Purkinje cell (primary cell): ENCODE results near the gene CASTOR1. TPM values are rescaled to one million over a fixed set of nuclear protein-coding genes. Genes with fewer than 3 reads are reported as not detected.

Experiments
- polyA plus RNA-seq: library from polyadenylated mRNA; unstranded; fragments of >200 nt; fragmentation: Nextera tagmentation; gene quantifications from 2 replicates; pipeline ENCODE4 v1.2.1, GENCODE V29; 2014

Gene CASTOR1
- 2.2 and 3.3 TPM in 2 replicates for polyA plus RNA-seq

GRCh38 chr22:30289141-30289979 is at the start of gene CASTOR1:
CASTOR1 (minus strand) TSS chr22:30289505; CDS start chr22:30289497, 8 bp downstream.

GRCh38 chr22:30326706-30327362 is 37.5 kb upstream of the CASTOR1 start, which contains the start of gene TBC1D10A:
TBC1D10A (minus strand) TSS chr22:30326941; CDS start chr22:30326881, 60 bp downstream.

GRCh38 chr22:30266445-30267381 is 22.6 kb downstream of the CASTOR1 start, which contains the start of gene OSM:
OSM (minus strand) TSS chr22:30266851; CDS start chr22:30266799, 52 bp downstream.

GRCh38 chr22:30245985-30246813 is 43.1 kb downstream of the CASTOR1 start, which contains the start of gene LIF:
LIF (minus strand) TSS chr22:30246759; CDS start chr22:30246695, 64 bp downstream.

Other genes with a start within 250 kb of the CASTOR1 start
- 1.3 TPM in 1 of 2 replicates, not detected in the other for gene HORMAD2, start 209.0 kb downstream of the CASTOR1 start, polyA plus RNA-seq
- gene LIF, start 42.7 kb downstream of the CASTOR1 start, polyA plus RNA-seq: not detected in 2 replicates
- gene OSM, start 22.7 kb downstream of the CASTOR1 start, polyA plus RNA-seq: not detected in 2 replicates
- gene TBC1D10A, start 37.4 kb upstream of the CASTOR1 start, polyA plus RNA-seq: 0.78 and 1.1 TPM in 2 replicates
- gene SF3A1, start 67.4 kb upstream of the CASTOR1 start, polyA plus RNA-seq: 13.3 and 17.2 TPM in 2 replicates
- 0.73 and 1.6 TPM in 2 replicates for gene CCDC157, start 67.5 kb upstream of the CASTOR1 start, polyA plus RNA-seq
- gene RNF215, start 97.9 kb upstream of the CASTOR1 start, polyA plus RNA-seq: 0.75 and 2.5 TPM in 2 replicates
- gene SEC14L2, start 107.5 kb upstream of the CASTOR1 start, polyA plus RNA-seq: 1.5 TPM in 1 of 2 replicates, not detected in the other
- gene MTFP1, start 136.3 kb upstream of the CASTOR1 start, polyA plus RNA-seq: 1.9 and 5.8 TPM in 2 replicates
- not detected in 2 replicates for gene SEC14L3, start 182.5 kb upstream of the CASTOR1 start, polyA plus RNA-seq
- not detected in 2 replicates for gene SEC14L4, start 216.2 kb upstream of the CASTOR1 start, polyA plus RNA-seq